H1 (cell line): ENCODE results near the gene WDSUB1. TPM values are rescaled to one million over a fixed set of nuclear protein-coding genes. Genes with fewer than 3 reads are reported as not detected.
A peak's percentile ranks its signal among the peaks of the same experiment; 100 is the strongest.

Experiments used
- CTCF ChIA-PET: fragments of 300-600 bp; sonication (Branson Sonifier 250); formaldehyde crosslinking; loops from one replicate; lab custom pipeline; 2021; ENCODE audit not compliant: partially characterized antibody; lab: Charles Lee
- POLR2A ChIA-PET: fragments of 300-600 bp; sonication (Branson Sonifier 250); formaldehyde crosslinking; loops from one replicate; lab custom pipeline; 2021; ENCODE audit warnings: inconsistent platforms; ENCODE audit not compliant: partially characterized antibody; lab: Charles Lee
- DNase-seq, 2 experiments: peaks; one replicate each; pipeline versions ENCODE4 v3.0.0 to v3.0.0-alpha.2; 2010 to 2022; ENCODE audit warnings: low spot score in 2 of 2, low read depth in 1 of 2, mixed read lengths in 1 of 2
- FAIRE-seq: peaks from 2 replicates; lab custom pipeline; 2011; peaks lifted over from hg19 to GRCh38; lab: Jason Lieb, UNC
- H2AFZ ChIP-seq: 2 replicates; pipeline ENCODE4 v1.8.1; 2012; ENCODE audit warnings: low read length, inconsistent platforms
- H2AK5ac ChIP-seq: 2 replicates; pipeline ENCODE4 v1.6.1; 2013; ENCODE audit warnings: low read depth, low read length
- H2BK120ac ChIP-seq: replicated peaks from 2 replicates; pipeline ENCODE3; 2013; ENCODE audit warnings: low read depth, low read length, inconsistent platforms
- H2BK12ac ChIP-seq: 2 replicates; pipeline ENCODE4 v1.6.1; 2013; ENCODE audit warnings: low read depth, low read length
- H2BK15ac ChIP-seq: 2 replicates; pipeline ENCODE4 v1.6.1; 2013; ENCODE audit warnings: low read length
- H2BK20ac ChIP-seq: 2 replicates; pipeline ENCODE4 v1.6.1; 2013; ENCODE audit warnings: low read length
- H2BK5ac ChIP-seq: 2 replicates; pipeline ENCODE4 v1.6.1; 2013; ENCODE audit warnings: low read depth, low read length
- H3K14ac ChIP-seq: 2 replicates; pipeline ENCODE4 v1.6.1; 2013; ENCODE audit warnings: inconsistent platforms; ENCODE audit not compliant: insufficient read length
- H3K18ac ChIP-seq: 2 replicates; pipeline ENCODE4 v1.6.1; 2013; ENCODE audit warnings: low read length; ENCODE audit errors: extremely low read depth
- H3K23ac ChIP-seq: 2 replicates; pipeline ENCODE4 v1.6.1; 2013; ENCODE audit warnings: inconsistent platforms; ENCODE audit not compliant: insufficient read length
- H3K23me2 ChIP-seq: 2 replicates; pipeline ENCODE4 v1.6.1; 2013; ENCODE audit warnings: low read depth, low read length
- H3K27ac ChIP-seq: 2 replicates; pipeline ENCODE4 v1.6.1; 2011; ENCODE audit warnings: low read depth, low read length, inconsistent platforms
- H3K27me3 ChIP-seq, 4 experiments: replicated peaks in 1 of 4; 1 replicate in 1 of 4; 2 replicates in 3 of 4; pipeline versions ENCODE4 v1.6.1 to v1.8.1; 2011 to 2013; ENCODE audit warnings: low read length in 3 of 4, mild to moderate bottlenecking in 3 of 4, inconsistent platforms in 2 of 4, mixed read lengths in 2 of 4, moderate library complexity in 1 of 4; ENCODE audit not compliant: control insufficient read depth in 3 of 4, insufficient read depth in 3 of 4; ENCODE audit errors: extremely low read depth in 1 of 4
- H3K36me3 ChIP-seq, 4 experiments: 2 replicates each; pipeline versions ENCODE4 v1.6.1 to v1.8.1; 2011 to 2013; ENCODE audit warnings: mild to moderate bottlenecking in 4 of 4, low read length in 3 of 4, moderate library complexity in 2 of 4, control low read depth in 1 of 4, inconsistent platforms in 1 of 4; ENCODE audit not compliant: insufficient read depth in 4 of 4, control insufficient read depth in 2 of 4
- H3K4ac ChIP-seq: replicated peaks from 2 replicates; pipeline ENCODE3; 2013; ENCODE audit warnings: low read length, low read depth, mixed read lengths, inconsistent platforms; ENCODE audit not compliant: insufficient read length
- H3K4me1 ChIP-seq, 4 experiments: replicated peaks in 1 of 4; 1 replicate in 1 of 4; 2 replicates in 3 of 4; pipeline versions ENCODE4 v1.6.1 to v1.8.1; 2011 to 2013; ENCODE audit warnings: low read length in 3 of 4, inconsistent platforms in 2 of 4, mixed read lengths in 1 of 4; ENCODE audit not compliant: insufficient read depth in 4 of 4, control insufficient read depth in 3 of 4
- H3K4me2 ChIP-seq, 2 experiments: 2 replicates each; pipeline versions ENCODE4 v1.6.1 to v1.8.1; 2011 to 2013; ENCODE audit warnings: low read depth in 2 of 2, low read length in 2 of 2, control low read depth in 1 of 2, inconsistent platforms in 1 of 2, mild to moderate bottlenecking in 1 of 2; ENCODE audit not compliant: insufficient read depth in 1 of 2
- H3K4me3 ChIP-seq, 4 experiments: fragments of 200-600, 300-600 bp in 1 of 4; sonication (generic), shearing (Covaris generic), sonication (Bioruptor Twin) in 1 of 4; 2 replicates each; pipeline versions ENCODE4 v1.5.1 to v1.8.1; 2011 to 2016; ENCODE audit warnings: low read length in 4 of 4, low read depth in 3 of 4, control low read depth in 2 of 4, inconsistent platforms in 2 of 4, mild to moderate bottlenecking in 2 of 4, mixed read lengths in 1 of 4, moderate library complexity in 1 of 4; ENCODE audit not compliant: insufficient read depth in 2 of 4; ENCODE audit errors: extremely low read depth in 1 of 4
- H3K56ac ChIP-seq: replicated peaks from 2 replicates; pipeline ENCODE3; 2013; ENCODE audit warnings: low read depth, mild to moderate bottlenecking, mixed read lengths, low read length, inconsistent platforms; ENCODE audit not compliant: insufficient read length
- H3K79me1 ChIP-seq: 2 replicates; pipeline ENCODE4 v1.6.1; 2013; ENCODE audit warnings: low read depth, low read length, control low read depth
- H3K79me2 ChIP-seq, 2 experiments: 2 replicates each; pipeline versions ENCODE4 v1.6.1 to v1.8.1; 2012 to 2013; ENCODE audit warnings: low read length in 2 of 2, mild to moderate bottlenecking in 2 of 2, inconsistent platforms in 1 of 2; ENCODE audit not compliant: insufficient read depth in 2 of 2, control insufficient read depth in 1 of 2
- H3K9ac ChIP-seq, 4 experiments: replicated peaks in 1 of 4; 1 replicate in 1 of 4; 2 replicates in 3 of 4; pipeline versions ENCODE4 v1.6.1 to v1.8.1; 2011 to 2013; ENCODE audit warnings: low read depth in 3 of 4, low read length in 3 of 4, control low read depth in 2 of 4, mild to moderate bottlenecking in 2 of 4, moderate library complexity in 2 of 4, inconsistent platforms in 1 of 4; ENCODE audit errors: extremely low read depth in 1 of 4
- H3K9me3 ChIP-seq, 2 experiments: 2 replicates each; pipeline versions ENCODE4 v1.6.1 to v1.8.1; 2012 to 2013; ENCODE audit warnings: mild to moderate bottlenecking in 2 of 2, moderate library complexity in 2 of 2, control low read depth in 1 of 2, inconsistent platforms in 1 of 2, low read depth in 1 of 2, low read length in 1 of 2, mixed read lengths in 1 of 2; ENCODE audit not compliant: insufficient read depth in 2 of 2
- H4K20me1 ChIP-seq, 2 experiments: replicated peaks in 1 of 2; 2 replicates each; pipeline versions ENCODE3 to v1.8.1; 2011 to 2013; ENCODE audit warnings: inconsistent platforms in 2 of 2, low read length in 2 of 2, mild to moderate bottlenecking in 1 of 2; ENCODE audit not compliant: insufficient read depth in 2 of 2, control insufficient read depth in 1 of 2
- H4K5ac ChIP-seq: 2 replicates; pipeline ENCODE4 v1.6.1; 2013; ENCODE audit warnings: low read length, low read depth, mixed read lengths, inconsistent platforms; ENCODE audit not compliant: insufficient read length
- H4K8ac ChIP-seq: 2 replicates; pipeline ENCODE4 v1.8.0; 2013; ENCODE audit warnings: mild to moderate bottlenecking, moderate library complexity, low read length, inconsistent platforms; ENCODE audit not compliant: insufficient read depth; ENCODE audit errors: extremely low read depth
- H4K91ac ChIP-seq: replicated peaks from 2 replicates; pipeline ENCODE3; 2013; ENCODE audit warnings: low read length, mixed read lengths, inconsistent platforms; ENCODE audit not compliant: insufficient read length
- CEBPB ChIP-seq: IDR thresholded peaks from 2 replicates; pipeline ENCODE4 v1.6.1; 2012; ENCODE audit warnings: low read depth, low read length
- CTCF ChIP-seq, 3 experiments: IDR thresholded peaks; 1 replicate in 2 of 3; 2 replicates in 1 of 3; pipeline versions ENCODE4 v1.5.1 to v1.6.1; 2011; ENCODE audit warnings: low read length in 3 of 3, mild to moderate bottlenecking in 3 of 3, inconsistent platforms in 2 of 3, low read depth in 1 of 3, moderate library complexity in 1 of 3; ENCODE audit not compliant: insufficient read depth in 1 of 3; ENCODE audit errors: control extremely low read depth in 1 of 3
- EZH2 ChIP-seq: fragments of 200-600 bp; sonication (generic); IDR thresholded peaks from 2 replicates; pipeline ENCODE4 v1.7.1; 2012; ENCODE audit warnings: low read depth, mild to moderate bottlenecking, moderate library complexity, low read length, inconsistent platforms; ENCODE audit not compliant: severe bottlenecking
- WGBS, 2 experiments: shearing (Covaris generic) in 1 of 2; methylation state at CpG; one replicate each; pipeline versions ENCODE4 v1.1.6 to v1.1.7; 2013 to 2015; ENCODE audit warnings: low lambda C conversion rate in 2 of 2, mixed read lengths in 2 of 2, inconsistent platforms in 1 of 2, low coverage in 1 of 2, missing lambda C conversion rate in 1 of 2; ENCODE audit not compliant: insufficient replicate concordance in 2 of 2, insufficient coverage in 1 of 2, insufficient read length in 1 of 2; ENCODE audit errors: extremely low coverage in 1 of 2, missing lambda C conversion rate in 1 of 2; 5-methylcytosine and 5-hydroxymethylcytosine counted together
- polyA plus RNA-seq, 7 experiments: library from polyadenylated mRNA; depleted of rRNA in 3 of 7; stranded (reverse) in 5 of 7; unstranded in 2 of 7; fragments of >200 nt in 5 of 7; fragments of 200-250 nt in 2 of 7; gene quantifications; 1 replicate in 5 of 7; 2 replicates in 1 of 7; 4 replicates in 1 of 7; pipeline versions ENCODE4 v1.2.1 to v1.2.3, GENCODE V29; 2011 to 2013; ENCODE audit warnings: missing spikeins in 2 of 7, mixed read lengths in 2 of 7
- total RNA-seq: library from RNA; stranded (reverse); fragmentation: NEBNext Ultra II Directional; extraction: Animal tissue kit (Norgen Biotek cat#: 25700); gene quantifications from 2 replicates; pipeline ENCODE4 v1.2.1, GENCODE V29; 2021

The WDSUB1 gene
- total and polyA plus RNA-seq, 2 of the 8 experiments (the other 6 are each of a cell fraction or from before 2014, with no cell fraction given), result 5.5 to 8.0 TPM

DNA sequence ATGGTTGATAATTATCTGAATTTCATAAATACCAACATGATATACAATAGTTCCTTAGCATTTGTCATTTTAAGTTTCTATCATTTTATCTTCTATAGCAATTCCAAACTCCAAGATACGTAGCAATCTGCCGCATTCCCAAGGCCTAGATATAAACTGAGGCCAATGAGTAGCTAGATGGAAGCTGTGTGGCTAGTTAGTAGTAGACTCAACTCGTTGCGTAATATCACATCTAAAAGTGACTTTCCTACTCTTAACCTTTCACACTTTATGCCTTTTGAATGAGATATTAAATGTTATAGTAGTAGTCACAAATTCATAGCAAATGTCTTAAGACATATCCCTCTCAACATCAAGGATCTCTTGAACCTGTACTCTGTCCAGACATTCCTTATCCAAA lies 33.6 kb downstream of the WDSUB1 start:
- H3K79me2 ChIP-seq, result no peaks in the 10 kb centered on the region
- H3K56ac ChIP-seq, result no peak overlapping the region
- H2AFZ ChIP-seq, result no peak overlapping the region
- peaks cover 1% of the 10 kb centered on the region in 2 experiments for H4K20me1 ChIP-seq
- no peak overlapping the region for H3K27ac ChIP-seq
- no peak overlapping the region for H2BK20ac ChIP-seq
- H3K4me3 ChIP-seq, result no peak overlapping the region
- no peaks in the 10 kb centered on the region for H3K4me1 ChIP-seq
- ChIA-PET CTCF (no interaction called here), POLR2A (no interaction called here)
- 0 out of 8 replicates have a peak, but pooled peaks cover 0 to 4% (median 0%) of the 10 kb centered on the region in 4 experiments for H3K36me3 ChIP-seq
- H2BK120ac ChIP-seq, result no peak overlapping the region
- H2AK5ac ChIP-seq, result no peak overlapping the region
- no peak overlapping the region for H3K4ac ChIP-seq
- no peak overlapping the region for H2BK5ac ChIP-seq
- no peak overlapping the region for H4K91ac ChIP-seq
- H2BK15ac ChIP-seq, result no peak overlapping the region
- no peak overlapping the region for H4K5ac ChIP-seq
- no peak overlapping the region for H3K18ac ChIP-seq
- H4K8ac ChIP-seq, result no peak overlapping the region
- no peak overlapping the region for H3K23ac ChIP-seq
- no peak overlapping the region for H3K14ac ChIP-seq
- no peaks in the 10 kb centered on the region for H3K23me2 ChIP-seq
- TF ChIP-seq CEBPB (peak; percentile 80; the same call in 1 of the 2 replicates), CTCF (IDR thresholded peaks at IDR 0.05; ENCODE audit: control extremely low read depth in 1 of 3, insufficient read depth in 1 of 3, low read depth in 1 of 3, low read length in 3 of 3) (no peak), EZH2 (no peak)
- TF ChIP-seq, all 59 proteins: peak for 1
- Histone ChIP-seq H3K79me1 (no peaks in the 10 kb centered on the region), H3K27me3 (no peaks in the 10 kb centered on the region), H3K4me2 (no peak overlapping the region), H3K9ac (no peak overlapping the region), H2BK12ac (no peak overlapping the region), H3K9me3 (no peaks in the 10 kb centered on the region)
- WGBS, 2 experiments, result 97% methylated on average over 4 of the region's 4 CpGs; no CpG with 5 or more reads in 1 of the 2 experiments
- no peak for DNase-seq
- FAIRE-seq, result no peak
